A204.1 (cell line): ENCODE data around the gene FRY.

Experiments
- FAIRE-seq: peaks from 2 replicates; lab custom pipeline; 2012; peaks lifted over from hg19 to GRCh38; lab: Jason Lieb, UNC

The FRY gene

GRCh38 chr13:32086791-32087441 is 55.3 kb downstream of the FRY start:
- no peak for FAIRE-seq

GRCh38 chr13:32087955-32088747 is 56.6 kb downstream of the FRY start:
- FAIRE-seq, result no peak

- FAIRE-seq, result no peak
These were observed 60.9 kb downstream of the FRY start for GRCh38 chr13:32092496-32092895.

- no peak for FAIRE-seq
These were observed 61.4 kb downstream of the FRY start for GRCh38 chr13:32093006-32093405.

GRCh38 chr13:32098272-32098671 is 66.7 kb downstream of the FRY start:
- no peak for FAIRE-seq

- FAIRE-seq, result peak; percentile 96
These were observed 74.2 kb downstream of the FRY start for GRCh38 chr13:32105653-32106313.

GRCh38 chr13:32107474-32107873 is 75.9 kb downstream of the FRY start:
- no peak for FAIRE-seq

GRCh38 chr13:32107973-32108372 is 76.4 kb downstream of the FRY start:
- no peak for FAIRE-seq

- no peak for FAIRE-seq
These were observed 82.0 kb downstream of the FRY start for GRCh38 chr13:32113532-32113931.

- FAIRE-seq, result no peak
These were observed 82.8 kb downstream of the FRY start for GRCh38 chr13:32114284-32114950.

GRCh38 chr13:32115066-32115465 is 83.5 kb downstream of the FRY start:
- FAIRE-seq, result no peak

GRCh38 chr13:32116210-32116609 is 84.6 kb downstream of the FRY start:
- no peak for FAIRE-seq

GRCh38 chr13:32117001-32117400 is 85.4 kb downstream of the FRY start:
- FAIRE-seq, result no peak

GRCh38 chr13:32117701-32118100 is 86.1 kb downstream of the FRY start:
- no peak for FAIRE-seq

- no peak for FAIRE-seq
These were observed 89.7 kb downstream of the FRY start for GRCh38 chr13:32121316-32121715.

GRCh38 chr13:32124743-32125142 is 93.2 kb downstream of the FRY start:
- no peak for FAIRE-seq

GRCh38 chr13:32125221-32125689 is 93.7 kb downstream of the FRY start:
- no peak for FAIRE-seq

- no peak for FAIRE-seq
These were observed 94.2 kb downstream of the FRY start for GRCh38 chr13:32125751-32126150.

GRCh38 chr13:32126278-32126677 is 94.7 kb downstream of the FRY start:
- no peak for FAIRE-seq

- FAIRE-seq, result no peak
These were observed 95.2 kb downstream of the FRY start for GRCh38 chr13:32126756-32127155.

GRCh38 chr13:32127691-32128090 is 96.1 kb downstream of the FRY start:
- FAIRE-seq, result peak; percentile 11

- FAIRE-seq, result no peak
These were observed 102.9 kb downstream of the FRY start for GRCh38 chr13:32134241-32135055.
